Activated CD8-positive, alpha-beta memory T cell treated with anti-CD3 and anti-CD28 coated beads, Interleukin-2, amount 50 U/mL, for 4 hours (primary cell): ENCODE results near the gene PRKCH.
"Not testable (repeated sequence)": the region's sequence is repeated elsewhere in the genome, so short reads cannot be mapped to it uniquely, and the experiment has no call there.

Experiments
- DNase-seq: peaks from one replicate; pipeline ENCODE4 v3.0.0-alpha.2; 2020

Gene PRKCH

DNA sequence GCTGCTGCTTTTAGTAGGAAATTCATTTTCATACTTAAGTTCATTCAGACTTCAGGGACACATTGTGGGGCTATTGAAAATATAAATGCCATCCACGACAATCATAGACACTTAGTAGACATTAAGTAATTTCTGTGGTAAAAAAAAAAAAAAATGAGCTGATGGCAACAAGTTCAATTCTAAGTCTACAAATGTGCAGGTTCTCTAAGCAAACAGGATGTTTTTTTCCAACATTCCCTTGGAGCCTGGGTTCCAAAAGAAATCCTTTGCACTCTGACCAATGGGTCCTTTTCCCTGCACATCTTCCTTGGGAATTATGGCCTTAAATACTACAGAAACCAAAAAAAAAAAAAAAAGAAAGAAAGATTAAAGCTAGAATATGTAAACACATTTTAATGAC, 198.4 kb downstream of the PRKCH start:
- DNase-seq = no peak

GRCh38 chr14:61520576-61520975, 199.2 kb downstream of the PRKCH start:
- no peak for DNase-seq

DNA sequence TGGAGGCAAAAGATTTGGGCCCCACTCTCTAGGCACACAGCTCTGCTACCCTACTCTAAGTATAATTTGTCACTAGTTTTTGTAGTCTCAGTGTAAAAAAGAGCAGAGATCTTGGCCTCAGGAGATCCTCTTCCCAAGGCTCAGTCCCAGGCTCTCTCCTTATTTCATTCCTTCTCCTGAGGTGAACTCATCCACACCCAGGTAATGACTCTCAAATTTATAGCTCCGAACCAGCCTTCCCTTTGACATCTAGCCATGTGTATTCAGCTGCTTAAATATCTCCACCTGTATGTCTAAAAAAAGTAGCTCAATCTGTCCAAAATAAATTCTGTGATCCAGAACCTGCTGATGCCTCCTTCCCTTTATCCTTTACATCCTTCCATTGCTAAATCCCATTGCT, 200.4 kb downstream of the PRKCH start:
- no peak for DNase-seq

DNA sequence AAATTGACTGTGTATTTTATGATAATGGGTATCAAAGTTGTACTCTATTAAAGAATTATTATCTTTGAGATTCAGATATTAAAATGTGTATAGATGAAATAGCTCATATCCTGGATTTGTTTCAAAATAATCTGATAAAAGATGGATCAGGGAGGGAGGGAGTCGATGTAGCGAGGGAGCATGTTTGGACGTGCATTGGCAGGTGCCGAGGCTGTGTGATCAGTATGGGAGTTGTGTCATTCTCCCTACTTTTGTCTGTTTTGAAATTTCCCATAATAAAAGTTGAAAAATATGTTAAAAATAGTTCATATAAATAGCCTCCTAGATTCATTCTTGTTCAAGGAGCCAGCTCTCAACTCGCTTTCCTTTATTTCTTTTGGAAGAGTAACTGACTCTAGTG, 202.4 kb downstream of the PRKCH start:
- no peak for DNase-seq

- no peak for DNase-seq
Observed at GRCh38 chr14:61524211-61524806, 202.9 kb downstream of the PRKCH start.

DNA sequence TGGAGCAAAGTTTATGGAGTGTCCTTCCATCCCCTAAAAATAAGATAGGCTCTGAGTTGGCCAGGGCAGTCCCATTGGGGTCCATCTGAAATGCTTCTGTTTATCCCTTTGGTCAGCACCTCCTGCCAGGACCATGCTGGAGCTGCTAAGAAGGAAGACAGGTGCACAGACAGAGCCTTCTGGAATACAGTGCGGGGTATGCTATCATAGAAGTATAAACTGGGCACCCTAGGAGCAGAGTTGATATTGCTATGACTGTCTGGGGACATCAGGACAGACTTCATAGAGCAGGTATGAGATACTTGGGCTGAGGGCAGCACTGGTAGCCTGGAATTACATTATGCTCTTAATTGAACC, 203.5 kb downstream of the PRKCH start:
- DNase-seq = no peak

GRCh38 chr14:61525293-61526011, 204.1 kb downstream of the PRKCH start:
- peak; percentile 55 for DNase-seq

DNA sequence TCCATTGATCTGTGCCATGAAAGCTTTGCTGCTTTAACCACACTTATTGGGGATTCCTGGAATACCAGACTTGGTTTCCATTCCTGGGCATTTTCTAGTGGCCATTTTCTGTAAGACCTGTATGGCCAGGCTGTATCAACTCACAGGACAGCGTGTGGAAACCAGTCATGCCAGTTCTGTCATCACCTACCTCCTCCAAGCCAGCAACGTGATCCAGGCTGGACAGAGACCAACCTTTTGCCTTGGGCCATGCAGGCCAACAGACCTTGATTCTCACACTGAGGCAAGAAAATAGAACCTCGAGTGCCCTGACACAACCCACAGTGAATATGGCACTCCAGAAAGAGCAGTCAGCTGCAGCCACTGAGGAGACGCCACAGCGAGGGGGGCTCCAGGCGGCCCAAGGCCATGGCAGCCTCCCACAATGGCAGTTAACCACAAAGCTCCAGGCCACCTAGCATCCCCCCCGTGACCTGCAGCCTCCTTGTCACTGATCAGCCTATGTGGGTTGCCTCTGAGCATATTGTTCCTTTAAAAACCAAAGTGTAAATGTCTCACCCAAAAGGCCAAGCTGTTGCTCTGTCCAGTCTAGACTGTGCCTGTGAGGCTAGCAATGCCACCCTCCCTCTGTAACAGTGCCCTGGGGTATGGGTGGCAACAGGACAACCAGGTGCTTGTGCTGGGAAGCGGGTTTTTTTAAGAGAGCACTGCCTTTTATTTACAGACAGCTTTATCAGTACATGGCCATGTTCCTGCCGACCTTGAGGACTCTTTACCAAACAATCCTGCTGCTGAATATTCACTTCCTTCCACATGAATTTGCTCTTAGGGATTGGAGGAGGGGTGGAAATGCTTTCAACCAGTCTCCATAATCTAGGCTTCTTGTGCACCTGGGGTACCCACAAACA, 205.3 kb downstream of the PRKCH start:
- DNase-seq = no peak

DNA sequence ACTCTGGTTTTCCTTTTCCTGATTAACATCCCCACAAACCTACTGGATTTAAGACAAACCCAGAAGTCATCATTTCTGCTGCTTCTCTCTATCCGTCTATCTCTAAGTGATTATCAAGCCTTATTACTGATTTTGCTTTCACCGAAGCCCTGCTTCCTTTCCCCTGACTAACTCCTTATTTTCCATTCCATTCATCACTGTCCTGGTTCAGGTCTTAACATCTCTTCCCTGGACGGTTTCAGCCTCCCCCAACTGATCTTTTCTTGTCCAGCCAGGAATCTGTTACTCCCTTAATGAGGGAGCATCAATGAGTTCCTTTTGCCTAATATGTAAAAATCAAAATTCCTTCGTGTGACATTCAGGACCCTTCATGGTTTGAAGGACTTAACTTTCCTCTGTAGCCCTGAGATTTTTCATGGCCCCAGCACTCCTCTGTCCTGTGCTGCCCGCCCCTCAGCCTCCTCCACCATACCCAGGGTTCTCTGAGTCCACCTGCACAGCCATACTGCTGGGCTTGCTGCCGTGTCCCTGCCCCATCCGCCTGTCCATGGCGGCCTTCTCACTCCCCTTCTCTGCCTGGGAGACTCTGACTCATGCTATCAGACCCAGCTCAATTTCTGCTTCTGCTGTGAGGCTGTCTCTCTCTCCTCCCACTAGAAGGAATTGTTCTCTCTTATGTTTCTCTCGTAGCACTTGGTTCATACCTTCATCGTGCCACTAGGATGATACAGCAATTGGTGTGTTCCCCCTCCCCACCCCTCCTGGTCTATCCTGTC, 206.1 kb downstream of the PRKCH start:
- DNase-seq = no peak

DNA sequence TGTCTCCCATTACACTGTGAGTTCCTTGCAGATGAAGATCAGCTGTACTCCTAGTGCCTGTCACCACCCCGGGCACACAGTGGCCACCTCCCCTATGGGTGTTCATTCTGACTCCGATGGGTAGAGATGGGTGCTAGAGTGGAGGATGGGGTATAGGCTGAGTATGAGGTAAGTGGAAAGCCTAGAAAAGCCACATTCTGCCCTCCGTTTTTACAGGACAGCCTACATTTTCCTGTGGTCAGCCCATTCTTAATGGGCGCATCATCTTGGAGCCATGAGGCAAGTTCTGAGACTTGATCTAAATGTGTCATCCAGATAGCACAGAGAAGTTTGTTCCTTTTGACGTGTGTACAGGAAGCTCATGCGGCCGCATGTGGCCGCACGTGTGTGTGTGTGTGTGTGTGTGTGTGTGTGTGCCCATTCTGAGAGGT, 207.2 kb downstream of the PRKCH start:
- no peak for DNase-seq

DNA sequence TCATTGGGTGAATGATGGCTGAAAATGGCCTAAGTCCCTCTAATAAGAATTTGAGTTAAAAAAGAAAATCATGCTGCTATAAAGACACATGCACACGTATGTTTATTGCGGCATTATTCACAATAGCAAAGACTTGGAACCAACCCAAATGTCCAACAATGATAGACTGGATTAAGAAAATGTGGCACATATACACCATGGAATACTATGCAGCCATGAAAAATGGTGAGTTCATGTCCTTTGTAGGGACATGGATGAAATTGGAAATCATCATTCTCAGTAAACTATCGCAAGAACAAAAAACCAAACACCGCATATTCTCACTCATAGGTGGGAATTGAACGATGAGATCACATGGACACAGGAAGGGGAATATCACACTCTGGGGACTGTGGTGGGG, 208.0 kb downstream of the PRKCH start:
- not testable (repeated sequence) for DNase-seq

GRCh38 chr14:61530296-61530695, 208.9 kb downstream of the PRKCH start:
- DNase-seq = no peak

GRCh38 chr14:61530896-61531295, 209.5 kb downstream of the PRKCH start:
- DNase-seq = no peak

- DNase-seq = no peak
Observed at GRCh38 chr14:61531465-61532122, 210.2 kb downstream of the PRKCH start.

GRCh38 chr14:61532123-61532505, 210.7 kb downstream of the PRKCH start:
- no peak for DNase-seq

GRCh38 chr14:61532763-61533162, 211.4 kb downstream of the PRKCH start:
- no peak for DNase-seq

- DNase-seq = no peak
Observed at GRCh38 chr14:61533513-61534255, 212.3 kb downstream of the PRKCH start.

- DNase-seq = no peak
Observed at GRCh38 chr14:61535032-61535431, 213.7 kb downstream of the PRKCH start.

GRCh38 chr14:61535458-61535857, 214.1 kb downstream of the PRKCH start:
- DNase-seq = no peak

DNA sequence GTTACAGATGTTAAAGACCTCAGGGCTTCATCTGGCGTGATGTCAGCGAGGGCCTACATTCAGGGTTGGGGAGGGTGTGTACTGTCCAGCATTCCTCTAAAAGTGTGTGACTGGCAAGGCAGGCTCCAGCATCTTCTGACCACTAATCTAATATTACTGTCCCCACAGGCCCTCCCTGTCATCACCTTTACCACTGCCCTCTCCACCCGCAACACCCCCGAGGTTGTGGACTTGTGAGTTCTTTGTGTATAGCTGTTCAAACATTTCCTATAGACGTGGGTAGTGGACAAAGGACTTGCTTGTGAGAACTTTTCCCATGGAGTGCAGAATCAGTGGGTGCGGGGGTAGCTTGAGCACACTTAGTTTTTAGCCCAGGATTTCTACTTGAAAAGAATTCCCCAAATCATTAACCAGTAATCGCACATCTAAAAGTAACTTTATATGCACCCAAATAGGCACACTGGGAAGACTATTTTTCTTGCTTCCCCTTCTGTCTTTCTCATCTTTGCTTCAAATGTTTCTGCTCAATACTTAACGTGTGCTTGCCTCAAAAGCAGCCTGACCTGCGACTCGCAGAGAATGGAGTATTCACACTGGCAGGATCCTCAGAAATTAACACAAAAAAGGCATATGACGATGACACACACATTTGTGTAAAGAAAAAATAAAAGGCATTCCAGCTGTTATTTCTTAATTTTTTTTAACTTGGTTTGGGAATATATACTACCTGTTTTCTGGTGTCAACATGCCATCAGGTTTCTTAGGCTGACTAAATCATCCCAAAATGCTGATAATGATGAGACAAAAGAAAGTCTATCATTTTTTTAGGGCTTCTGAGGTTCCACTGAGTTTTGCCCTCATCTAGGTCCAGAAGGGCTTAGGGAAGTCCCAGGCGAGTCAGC, 215.5 kb downstream of the PRKCH start:
- no peak for DNase-seq
